CD4-positive, alpha-beta memory T cell (primary cell): ENCODE data around the gene TPBGL. TPM values are rescaled to one million over a fixed set of nuclear protein-coding genes. Genes with fewer than 3 reads are reported as not detected.

Experiments used
- CTCF ChIA-PET: fragments of 350-600 bp; sonication (Branson Sonifier 250); formaldehyde crosslinking; loops from one replicate; lab custom pipeline; 2021; ENCODE audit warnings: inconsistent platforms; ENCODE audit not compliant: partially characterized antibody; lab: Charles Lee
- POLR2A ChIA-PET: fragments of 350-600 bp; sonication (Branson Sonifier 250); formaldehyde crosslinking; loops from one replicate; lab custom pipeline; 2021; ENCODE audit not compliant: partially characterized antibody; lab: Charles Lee
- DNase-seq, 5 donors: peaks; one replicate each; pipeline versions ENCODE4 v3.0.0 to v3.0.0-alpha.2; 2020 to 2022; ENCODE audit warnings: mixed read lengths in 1 of 5
- H3K27ac ChIP-seq: one replicate; pipeline ENCODE4 v1.7.0; 2013; ENCODE audit warnings: low read depth, low read length
- H3K27me3 ChIP-seq: 2 replicates; pipeline ENCODE4 v1.7.0; 2013; ENCODE audit warnings: mild to moderate bottlenecking, low read length, moderate library complexity; ENCODE audit not compliant: insufficient read depth
- H3K36me3 ChIP-seq: 2 replicates; pipeline ENCODE4 v1.7.0; 2013; ENCODE audit warnings: mild to moderate bottlenecking, low read length, moderate library complexity; ENCODE audit not compliant: insufficient read depth
- H3K4me1 ChIP-seq: 2 replicates; pipeline ENCODE4 v1.7.0; 2013; ENCODE audit warnings: mild to moderate bottlenecking, low read length, moderate library complexity; ENCODE audit not compliant: insufficient read depth
- H3K4me3 ChIP-seq, 2 donors: one replicate each; pipeline ENCODE4 v1.7.0; 2013; ENCODE audit warnings: low read length in 2 of 2, mild to moderate bottlenecking in 1 of 2
- H3K9me3 ChIP-seq, 2 donors: one replicate each; pipeline ENCODE4 v1.7.0; 2013; ENCODE audit warnings: low read length in 2 of 2, control low read depth in 1 of 2; ENCODE audit not compliant: control insufficient read depth in 1 of 2
- H3K27ac Mint-ChIP-seq, 7 donors: one replicate each; pipeline ENCODE4 v1.8.0; 2020 to 2021; ENCODE audit warnings: mixed read lengths in 7 of 7, mild to moderate bottlenecking in 6 of 7, inconsistent platforms in 3 of 7, moderate library complexity in 3 of 7
- H3K27me3 Mint-ChIP-seq, 2 donors: one replicate each; pipeline ENCODE4 v1.8.0; 2020 to 2021; ENCODE audit warnings: mixed read lengths in 2 of 2
- H3K36me3 Mint-ChIP-seq, 2 donors: one replicate each; pipeline ENCODE4 v1.8.0; 2020 to 2021; ENCODE audit warnings: mixed read lengths in 2 of 2, inconsistent platforms in 1 of 2, mild to moderate bottlenecking in 1 of 2
- H3K4me1 Mint-ChIP-seq, 4 donors: one replicate each; pipeline ENCODE4 v1.8.0; 2020 to 2021; ENCODE audit warnings: mixed read lengths in 4 of 4, mild to moderate bottlenecking in 1 of 4
- H3K4me3 Mint-ChIP-seq, 8 donors: one replicate each; pipeline ENCODE4 v1.8.0; 2020 to 2021; ENCODE audit warnings: mixed read lengths in 8 of 8, mild to moderate bottlenecking in 7 of 8, moderate library complexity in 6 of 8, inconsistent platforms in 3 of 8
- H3K9me3 Mint-ChIP-seq, 8 donors: one replicate each; pipeline ENCODE4 v1.8.0; 2020 to 2021; ENCODE audit warnings: mixed read lengths in 8 of 8, mild to moderate bottlenecking in 5 of 8, inconsistent platforms in 3 of 8, moderate library complexity in 1 of 8
- intact Hi-C: fragments of 100-400 bp; cut with micrococcal nuclease; formaldehyde crosslinking; loops from one replicate; pipeline ENCODE4 v1.15.1; 2023
- polyA plus RNA-seq, 2 donors: library from polyadenylated mRNA; unstranded; fragments of 300-500 nt; fragmentation: Illumina TruSeq; gene quantifications; one replicate each; pipeline ENCODE4 v1.2.3, GENCODE V29; 2021
- total RNA-seq, 2 experiments: library from RNA; stranded (reverse); gene quantifications; one replicate each; pipeline ENCODE4 v1.2.3, GENCODE V29; 2021

Gene TPBGL
- total and polyA plus RNA-seq, 4 experiments from 2014 or later, result 0.10 to 0.30 (median 0.18) TPM

- peak overlapping the region; percentile 59 to 82 (median 76) for H3K4me3 Mint-ChIP-seq
- H3K9me3 ChIP-seq, result no peaks in the 10 kb centered on the region
- peaks cover 1 to 16% (median 5%) of the 10 kb centered on the region in 4 donors for H3K4me1 Mint-ChIP-seq
- no peaks in the 10 kb centered on the region for H3K9me3 Mint-ChIP-seq
- no peak overlapping the region for H3K27ac ChIP-seq
- ChIA-PET POLR2A (interaction anchor here (3.2 kb wide), 1 partner anchor 99 kb away, joined by 20 read pairs; no protein-coding TSS in a partner anchor), CTCF (interaction anchor here (0.6 to 17.1 kb wide), 6 partner anchors 9 to 97 kb away, joined by 3 to 567 read pairs (median 20); no protein-coding TSS in a partner anchor)
- no peaks in the 10 kb centered on the region for H3K36me3 Mint-ChIP-seq
- peaks cover 16% of the 10 kb centered on the region for H3K27me3 ChIP-seq
- H3K4me1 ChIP-seq, result peaks cover 14% of the 10 kb centered on the region
- H3K4me3 ChIP-seq, result peak overlapping the region in 1 of 2 donors; percentile 34
- peak overlapping the region in 2 of 7 donors; percentile 48 to 49 for H3K27ac Mint-ChIP-seq
- peaks cover 26 to 27% of the 10 kb centered on the region in 2 donors for H3K27me3 Mint-ChIP-seq
- intact Hi-C loops, result loop anchor here (2.0 to 5.0 kb wide), 2 partner anchors 38 to 311 kb away; no protein-coding TSS in a partner anchor
- no peaks in the 10 kb centered on the region for H3K36me3 ChIP-seq
- DNase-seq, result no peak
Measured at GRCh38 chr11:75239531-75240290, 863 bp upstream of the TPBGL start.

- Mint-ChIP-seq H3K36me3 (no peaks in the 10 kb centered on the region), H3K27me3 (peaks cover 24 to 27% of the 10 kb centered on the region in 2 donors), H3K9me3 (no peaks in the 10 kb centered on the region), H3K4me1 (peaks cover 1 to 16% (median 5%) of the 10 kb centered on the region in 4 donors), H3K27ac (peak overlapping the region in 1 of 7 donors; percentile 87), H3K4me3 (peak overlapping the region in 7 of 8 donors; percentile 67 to 82 (median 73))
- Histone ChIP-seq H3K27me3 (peaks cover 16% of the 10 kb centered on the region), H3K4me1 (peaks cover 14% of the 10 kb centered on the region), H3K4me3 (peak overlapping the region in 1 of 2 donors; percentile 47), H3K9me3 (no peaks in the 10 kb centered on the region), H3K27ac (no peak overlapping the region), H3K36me3 (no peaks in the 10 kb centered on the region)
- intact Hi-C loops, result loop anchor here (1.0 to 5.0 kb wide), 3 partner anchors 36 to 312 kb away; no protein-coding TSS in a partner anchor
- POLR2A ChIA-PET, result interaction anchor here (1.0 to 3.2 kb wide), 12 partner anchors 10 to 292 kb away, joined by 3 to 25 read pairs (median 4); partner anchors contain the start of gene SPCS2
- peak; percentile 76 to 90 (median 86) for DNase-seq
- CTCF ChIA-PET, result interaction anchor here (0.7 to 17.1 kb wide), 21 partner anchors 8 to 311 kb away, joined by 3 to 567 read pairs (median 4); no protein-coding TSS in a partner anchor
Measured at GRCh38 chr11:75241036-75241905, 697 bp downstream of the TPBGL start.

DNA sequence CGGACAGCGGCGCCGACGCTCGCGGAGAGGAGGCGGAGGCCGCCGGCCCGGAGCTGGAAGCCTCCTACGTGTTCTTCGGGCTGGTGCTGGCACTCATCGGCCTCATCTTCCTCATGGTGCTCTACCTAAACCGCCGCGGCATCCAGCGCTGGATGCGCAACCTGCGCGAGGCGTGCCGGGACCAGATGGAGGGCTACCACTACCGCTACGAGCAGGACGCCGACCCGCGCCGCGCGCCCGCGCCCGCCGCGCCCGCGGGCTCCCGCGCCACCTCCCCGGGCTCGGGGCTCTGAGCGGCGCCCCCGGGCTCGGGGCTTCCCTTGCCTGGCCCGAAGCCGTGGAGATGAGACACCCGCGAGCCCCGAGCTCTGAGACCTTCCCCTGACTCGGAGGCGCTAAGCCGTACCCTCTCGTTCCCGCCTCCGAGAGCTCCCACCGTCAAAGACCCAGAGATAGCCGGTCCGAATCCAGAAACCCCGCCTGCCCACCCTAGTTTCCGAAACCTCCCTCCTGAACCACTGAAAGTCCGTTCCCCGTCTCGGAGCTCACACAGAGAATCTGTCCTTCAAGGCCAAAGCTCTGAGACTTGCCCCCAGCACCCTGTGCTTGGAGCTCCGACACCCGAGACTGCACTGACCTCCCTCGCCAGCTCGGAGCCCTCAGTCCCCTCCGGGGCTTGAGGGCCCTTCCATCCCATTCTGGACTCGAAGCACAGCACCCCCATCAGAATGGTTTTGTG lies 1.5 kb downstream of the TPBGL start:
- Histone ChIP-seq H3K4me1 (peaks cover 14% of the 10 kb centered on the region), H3K27me3 (peaks cover 16% of the 10 kb centered on the region), H3K9me3 (no peaks in the 10 kb centered on the region), H3K36me3 (no peaks in the 10 kb centered on the region), H3K27ac (no peak overlapping the region), H3K4me3 (peak overlapping the region; percentile 3 to 47)
- H3K4me1 Mint-ChIP-seq, result peaks cover 1 to 16% (median 5%) of the 10 kb centered on the region in 4 donors
- no peak for DNase-seq
- CTCF ChIA-PET, result interaction anchor here (1.1 to 17.1 kb wide), 16 partner anchors 8 to 316 kb away, joined by 3 to 567 read pairs (median 6); no protein-coding TSS in a partner anchor
- no peaks in the 10 kb centered on the region for H3K9me3 Mint-ChIP-seq
- peak overlapping the region; percentile 70 to 82 (median 76) for H3K4me3 Mint-ChIP-seq
- intact Hi-C loops, result loop anchor here (1.0 to 5.0 kb wide), 3 partner anchors 35 to 313 kb away; no protein-coding TSS in a partner anchor
- peaks cover 21 to 27% of the 10 kb centered on the region in 2 donors for H3K27me3 Mint-ChIP-seq
- POLR2A ChIA-PET, result interaction anchor here (0.7 to 3.2 kb wide), 12 partner anchors 11 to 293 kb away, joined by 3 to 25 read pairs (median 4); partner anchors contain the start of gene SPCS2
- H3K27ac Mint-ChIP-seq, result peak overlapping the region in 3 of 7 donors; percentile 23 to 87 (median 69)
- no peaks in the 10 kb centered on the region for H3K36me3 Mint-ChIP-seq

DNA sequence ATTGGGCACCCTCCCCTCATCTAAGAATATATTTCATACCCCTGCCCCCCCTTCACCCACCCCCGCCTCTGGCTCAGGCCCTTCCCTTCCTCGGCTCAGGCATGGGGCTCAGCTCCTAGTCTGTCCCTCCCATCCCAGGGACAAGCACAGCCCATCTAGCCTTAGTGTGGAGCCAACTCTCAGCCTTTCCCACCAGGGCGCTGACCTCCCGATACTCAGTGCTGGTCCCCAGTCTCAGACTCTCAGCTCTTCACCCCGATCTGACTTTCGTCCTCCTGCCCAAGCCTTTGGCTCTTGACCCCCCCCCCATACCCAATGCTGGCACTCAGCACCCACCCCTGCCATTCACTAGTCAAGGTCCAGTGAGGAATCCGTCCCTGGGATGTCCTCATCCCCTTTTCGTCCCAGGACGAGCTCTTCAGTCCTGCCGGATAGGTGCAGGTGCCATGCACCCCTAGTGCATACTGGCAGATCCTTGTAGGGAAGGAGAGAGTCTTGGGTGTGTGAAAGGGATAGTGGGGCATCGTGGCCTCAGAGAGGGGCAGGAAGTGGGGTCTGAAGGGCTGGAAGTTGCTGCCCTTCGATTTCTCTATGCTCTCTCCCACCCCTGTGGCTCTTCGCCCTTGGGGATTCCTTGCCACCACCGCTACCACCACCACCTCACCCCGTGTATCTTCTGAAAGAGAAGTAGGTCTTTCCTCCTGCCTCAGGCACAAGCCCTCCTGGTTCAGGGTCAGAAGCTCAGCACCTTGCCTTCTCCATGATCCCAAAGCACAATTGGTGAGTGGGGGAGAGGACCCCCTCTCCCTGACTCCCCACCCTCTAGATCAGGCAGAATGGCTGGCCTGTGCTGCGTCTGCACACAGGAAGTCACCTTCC lies 2.4 kb downstream of the TPBGL start:
- H3K36me3 ChIP-seq, result no peaks in the 10 kb centered on the region
- CTCF ChIA-PET, result interaction anchor here (1.1 to 17.1 kb wide), 16 partner anchors 7 to 317 kb away, joined by 3 to 567 read pairs (median 6); no protein-coding TSS in a partner anchor
- H3K9me3 ChIP-seq, result no peaks in the 10 kb centered on the region
- no peak overlapping the region for H3K4me3 ChIP-seq
- H3K27ac ChIP-seq, result no peak overlapping the region
- H3K36me3 Mint-ChIP-seq, result no peaks in the 10 kb centered on the region
- intact Hi-C loops, result loop anchor here (5.0 kb wide), 1 partner anchor 34 kb away; no protein-coding TSS in a partner anchor
- peaks cover 16% of the 10 kb centered on the region for H3K27me3 ChIP-seq
- no peak for DNase-seq
- no peaks in the 10 kb centered on the region for H3K9me3 Mint-ChIP-seq
- peak overlapping the region; percentile 62 to 79 (median 75) for H3K4me3 Mint-ChIP-seq
- H3K4me1 Mint-ChIP-seq, result peaks cover 1 to 16% (median 5%) of the 10 kb centered on the region in 4 donors
- H3K27me3 Mint-ChIP-seq, result peaks cover 15 to 20% of the 10 kb centered on the region in 2 donors
- H3K4me1 ChIP-seq, result peaks cover 14% of the 10 kb centered on the region
- peak overlapping the region in 2 of 7 donors; percentile 23 to 87 for H3K27ac Mint-ChIP-seq
- POLR2A ChIA-PET, result interaction anchor here (0.7 to 3.2 kb wide), 6 partner anchors 12 to 102 kb away, joined by 3 to 25 read pairs (median 4); no protein-coding TSS in a partner anchor

GRCh38 chr11:75244052-75244814 lies 3.7 kb downstream of the TPBGL start:
- POLR2A ChIA-PET, result interaction anchor here (1.2 to 1.6 kb wide), 2 partner anchors 31 to 104 kb away, joined by 4 to 5 read pairs; no protein-coding TSS in a partner anchor

More at GRCh38 chr11:75244052-75244814, 3.7 kb downstream of the TPBGL start:
- peaks cover 18% of the 10 kb centered on the region in 2 donors for H3K27me3 Mint-ChIP-seq
- no peak overlapping the region for H3K27ac Mint-ChIP-seq
- peaks cover 3 to 16% (median 7%) of the 10 kb centered on the region in 4 donors for H3K4me1 Mint-ChIP-seq
- Histone ChIP-seq H3K4me3 (no peak overlapping the region), H3K27ac (no peak overlapping the region), H3K27me3 (peaks cover 16% of the 10 kb centered on the region), H3K9me3 (no peaks in the 10 kb centered on the region), H3K36me3 (no peaks in the 10 kb centered on the region), H3K4me1 (peaks cover 14% of the 10 kb centered on the region)
- no peaks in the 10 kb centered on the region for H3K36me3 Mint-ChIP-seq
- CTCF ChIA-PET, result interaction anchor here (0.6 to 17.1 kb wide), 11 partner anchors 11 to 332 kb away, joined by 3 to 567 read pairs (median 7); no protein-coding TSS in a partner anchor
- H3K4me3 Mint-ChIP-seq, result peak overlapping the region in 3 of 8 donors; percentile 17 to 65 (median 42)
- intact Hi-C loops, result loop anchor here (5.0 kb wide), 1 partner anchor 33 kb away; no protein-coding TSS in a partner anchor
- H3K9me3 Mint-ChIP-seq, result no peaks in the 10 kb centered on the region
- DNase-seq, result no peak
